PC-3 (cell line): ENCODE data around the gene GNB3. TPM values are rescaled to one million over a fixed set of nuclear protein-coding genes. Genes with fewer than 3 reads are reported as not detected.

Source experiments
- ATAC-seq: fragments of 200-7000 bp; cut with Tn5 transposase; 2 replicates; pipeline ENCODE4 v1.9.1; 2020; ENCODE audit warnings: mild to moderate bottlenecking, moderate library complexity
- Bru-seq: library from RNA; stranded (reverse); fragments of 400-500 nt; gene quantifications from one replicate; lab custom pipeline; 2021; lab: Mats Ljungman, UMichigan
- BruChase-seq, 2 experiments: library from RNA; stranded (reverse); fragments of 400-500 nt; gene quantifications; one replicate each; lab custom pipeline; 2021; lab: Mats Ljungman, UMichigan
- BruUV-seq: library from RNA; stranded (reverse); fragments of 400-500 nt; replicated peaks from 2 replicates; lab custom pipeline; 2021; lab: Mats Ljungman, UMichigan
- CTCF ChIA-PET: fragments of 300-600 bp; sonication (Branson Sonifier 250); formaldehyde crosslinking; loops from one replicate; lab custom pipeline; 2022; ENCODE audit warnings: antibody characterized with exemption; lab: Charles Lee
- POLR2A ChIA-PET: fragments of 300-600 bp; sonication (Branson Sonifier 250); formaldehyde crosslinking; loops from one replicate; lab custom pipeline; 2022; ENCODE audit warnings: antibody characterized with exemption; ENCODE audit not compliant: unreplicated experiment; lab: Charles Lee
- DNase-seq: peaks from one replicate; pipeline ENCODE4 v3.0.0-alpha.2; 2015
- H2AFZ ChIP-seq: fragments of 300-600 bp; sonication (generic); 2 replicates; pipeline ENCODE4 v1.6.0; 2016; ENCODE audit warnings: antibody characterized with exemption, low read length
- H3F3A ChIP-seq: fragments of 300-600 bp; sonication (generic); one replicate; pipeline ENCODE4 v1.6.0; 2017; ENCODE audit warnings: antibody characterized with exemption, low read length, control low read depth, mild to moderate bottlenecking; ENCODE audit not compliant: unreplicated experiment
- H3K27ac ChIP-seq: fragments of 300-600 bp; sonication (generic); 2 replicates; pipeline ENCODE4 v1.5.1; 2016; ENCODE audit warnings: mild to moderate bottlenecking, low read length
- H3K27me3 ChIP-seq: fragments of 300-600 bp; sonication (generic); 2 replicates; pipeline ENCODE4 v1.6.1; 2016; ENCODE audit warnings: low read length, mixed read lengths
- H3K36me3 ChIP-seq: fragments of 300-600 bp; sonication (generic); 2 replicates; pipeline ENCODE4 v1.6.1; 2016; ENCODE audit warnings: low read depth, mixed run types, low read length, mixed read lengths
- H3K4me1 ChIP-seq: fragments of 300-600 bp; sonication (generic); 2 replicates; pipeline ENCODE4 v1.5.1; 2016; ENCODE audit warnings: low read length; ENCODE audit not compliant: insufficient read depth
- H3K4me2 ChIP-seq: fragments of 300-600 bp; sonication (generic); 2 replicates; pipeline ENCODE4 v1.6.0; 2016; ENCODE audit warnings: low read length
- H3K4me3 ChIP-seq: fragments of 300-600 bp; sonication (generic); 2 replicates; pipeline ENCODE4 v1.5.1; 2016; ENCODE audit warnings: mild to moderate bottlenecking, low read length, mixed read lengths
- H3K79me2 ChIP-seq: fragments of 300-600 bp; sonication (generic); 2 replicates; pipeline ENCODE4 v1.6.1; 2017; ENCODE audit warnings: low read length, mixed read lengths
- H3K9ac ChIP-seq: fragments of 300-600 bp; sonication (generic); 2 replicates; pipeline ENCODE4 v1.6.0; 2016; ENCODE audit warnings: mild to moderate bottlenecking, low read length
- H3K9me2 ChIP-seq: fragments of 300-600 bp; sonication (generic); replicated peaks from 2 replicates; pipeline ENCODE4 v1.6.1; 2016; ENCODE audit warnings: mixed run types, low read length, mixed read lengths
- H3K9me3 ChIP-seq: fragments of 300-600 bp; sonication (generic); 2 replicates; pipeline ENCODE4 v1.6.1; 2016; ENCODE audit warnings: low read length, mixed read lengths
- H4K20me1 ChIP-seq: fragments of 300-600 bp; sonication (generic); 2 replicates; pipeline ENCODE4 v1.6.1; 2016; ENCODE audit warnings: low read length, mixed read lengths
- EZH2 ChIP-seq: fragments of 300-600 bp; sonication (generic); IDR thresholded peaks from one replicate; pipeline ENCODE4 v1.6.1; 2017; ENCODE audit warnings: antibody characterized with exemption, mild to moderate bottlenecking, low read length; ENCODE audit not compliant: unreplicated experiment
- EZH2phosphoT487 ChIP-seq: fragments of 300-600 bp; sonication (generic); IDR thresholded peaks from 2 replicates; pipeline ENCODE4 v1.6.1; 2018; ENCODE audit warnings: mild to moderate bottlenecking, antibody characterized with exemption, low read length, borderline replicate concordance
- intact Hi-C: fragments of 100-400 bp; cut with micrococcal nuclease; formaldehyde crosslinking; loops from 2 replicates; pipeline ENCODE4 v1.9.0; 2023
- long read RNA-seq: library from polyadenylated mRNA; unstranded; transcript quantifications from one replicate; pipeline ENCODE4 v2.0.0, GENCODE V29; 2021; ENCODE audit not compliant: unreplicated experiment
- total RNA-seq: library from RNA; depleted of rRNA; stranded (reverse); fragments of >200 nt; gene quantifications from 2 replicates; pipeline ENCODE4 v1.2.3, GENCODE V29; 2014; rRNA removed
- TF ChIP-seq, protein P1 (sequence below): fragments of 300-600 bp; sonication (generic); conservative IDR thresholded peaks from 2 replicates; pipeline ENCODE4 v1.5.1; 2017; ENCODE audit warnings: antibody characterized with exemption, low read depth, mild to moderate bottlenecking, low read length

The GNB3 gene
- 1.8 TPM in 1 of 2 replicates, not detected in the other for total RNA-seq
- Bru-seq, nascent RNA: percentile 24 among the genes with signal in this experiment
- percentile 35 among the genes with signal in this experiment for BruChase-seq, experiment 1, labeled RNA remaining after a 6-hour chase
- BruChase-seq, experiment 2, labeled RNA remaining after a 2-hour chase: percentile 33 among the genes with signal in this experiment
- long read RNA-seq: 0 reads

DNA sequence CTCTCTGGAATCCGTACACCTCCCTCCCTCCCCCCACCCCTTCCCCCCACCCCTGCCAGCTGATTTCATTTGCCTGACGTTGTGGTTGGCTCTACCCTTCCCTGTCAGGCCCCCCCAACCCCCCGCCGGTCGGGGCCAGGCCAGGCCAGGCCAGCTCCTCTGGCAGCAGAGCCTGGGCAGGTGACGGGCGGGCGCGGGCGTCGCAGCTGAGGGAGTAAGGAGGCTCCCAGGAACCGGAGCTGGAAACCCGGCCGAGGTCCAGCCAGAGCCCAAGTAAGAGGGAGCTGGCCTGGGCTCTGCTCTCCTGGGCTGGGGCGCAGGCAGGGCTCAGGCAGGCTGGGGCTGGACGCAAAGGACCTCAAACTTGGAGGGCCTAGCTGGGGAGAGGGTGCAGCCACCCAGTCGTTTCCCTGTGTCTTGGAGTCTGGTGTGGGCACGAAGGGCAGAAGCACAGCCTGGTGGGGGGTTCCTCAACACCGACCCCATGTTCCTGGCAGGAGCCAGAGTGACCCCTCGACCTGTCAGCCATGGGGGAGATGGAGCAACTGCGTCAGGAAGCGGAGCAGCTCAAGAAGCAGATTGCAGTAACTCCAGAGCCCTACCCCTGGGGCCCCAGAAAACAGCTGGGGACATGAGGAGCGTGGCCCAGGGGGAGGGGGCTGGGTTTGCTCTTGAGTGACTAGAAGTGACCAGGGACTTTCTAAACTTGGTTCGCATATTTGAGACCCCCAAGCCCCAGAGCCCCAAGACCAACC, at the start of gene GNB3:
GNB3 (plus strand) TSS at position 165 of the 755 bp plus-strand sequence; CDS start at position 528, 363 bp downstream.
- ATAC-seq (no peak), DNase-seq (no peak)
- Histone ChIP-seq H3K79me2 (no peaks in the 10 kb centered on the region), H3K4me1 (no peaks in the 10 kb centered on the region), H3K4me3 (no peak within 1 kb of the TSS), H3K9me2 (no peaks in the 10 kb centered on the region), H3K27me3 (no peaks in the 10 kb centered on the region), H2AFZ (no peak within 1 kb of the TSS), H3F3A (no peaks in the 10 kb centered on the region), H4K20me1 (no peaks in the 10 kb centered on the region), H3K27ac (no peak within 1 kb of the TSS), H3K36me3 (no peaks in the 10 kb centered on the region), H3K9me3 (no peaks in the 10 kb centered on the region), H3K4me2 (no peak within 1 kb of the TSS), H3K9ac (no peak within 1 kb of the TSS)
- intact Hi-C loops: no loop called here
- TF ChIP-seq EZH2 (no peak), EZH2phosphoT487 (no peak)
- TF ChIP-seq, protein P1, sequence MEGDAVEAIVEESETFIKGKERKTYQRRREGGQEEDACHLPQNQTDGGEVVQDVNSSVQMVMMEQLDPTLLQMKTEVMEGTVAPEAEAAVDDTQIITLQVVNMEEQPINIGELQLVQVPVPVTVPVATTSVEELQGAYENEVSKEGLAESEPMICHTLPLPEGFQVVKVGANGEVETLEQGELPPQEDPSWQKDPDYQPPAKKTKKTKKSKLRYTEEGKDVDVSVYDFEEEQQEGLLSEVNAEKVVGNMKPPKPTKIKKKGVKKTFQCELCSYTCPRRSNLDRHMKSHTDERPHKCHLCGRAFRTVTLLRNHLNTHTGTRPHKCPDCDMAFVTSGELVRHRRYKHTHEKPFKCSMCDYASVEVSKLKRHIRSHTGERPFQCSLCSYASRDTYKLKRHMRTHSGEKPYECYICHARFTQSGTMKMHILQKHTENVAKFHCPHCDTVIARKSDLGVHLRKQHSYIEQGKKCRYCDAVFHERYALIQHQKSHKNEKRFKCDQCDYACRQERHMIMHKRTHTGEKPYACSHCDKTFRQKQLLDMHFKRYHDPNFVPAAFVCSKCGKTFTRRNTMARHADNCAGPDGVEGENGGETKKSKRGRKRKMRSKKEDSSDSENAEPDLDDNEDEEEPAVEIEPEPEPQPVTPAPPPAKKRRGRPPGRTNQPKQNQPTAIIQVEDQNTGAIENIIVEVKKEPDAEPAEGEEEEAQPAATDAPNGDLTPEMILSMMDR: no peak
- POLR2A ChIA-PET: no interaction called here
- BruUV-seq: no TSS peak
- CTCF ChIA-PET: no interaction called here

DNA sequence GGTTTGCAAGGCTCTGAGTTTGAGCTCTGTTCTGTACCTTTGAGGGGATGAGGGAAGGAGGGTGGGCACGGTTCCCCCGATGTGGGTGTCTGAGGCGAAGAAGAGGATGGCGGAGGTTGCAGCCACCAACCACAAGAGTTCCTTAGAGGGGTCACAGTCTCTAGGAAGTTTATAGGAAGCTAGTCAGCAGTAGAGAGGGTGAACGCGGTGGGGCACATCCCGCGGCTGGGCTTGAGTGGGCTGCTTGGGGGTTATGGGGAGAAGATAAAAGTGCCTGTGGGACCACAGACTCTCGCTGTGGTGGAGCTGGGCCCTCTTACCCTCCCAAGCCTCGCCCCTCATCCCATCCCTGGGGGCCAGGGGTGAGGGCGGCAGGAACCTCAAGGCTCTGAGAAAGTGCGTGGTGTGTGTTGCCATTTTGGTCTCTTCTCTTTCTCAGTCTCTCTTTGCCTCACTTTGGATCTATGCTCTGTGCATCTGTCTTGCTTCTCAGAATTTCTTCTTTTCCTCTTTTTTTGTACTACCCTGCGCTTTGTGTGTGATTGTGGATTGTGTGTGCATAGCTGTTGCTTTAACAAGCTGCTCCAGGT, 48.7 kb upstream of the GNB3 start:
- no peak for ATAC-seq
- no peak overlapping the region for H3K9ac ChIP-seq
- no peaks in the 10 kb centered on the region for H3K79me2 ChIP-seq
- no peak overlapping the region for H3K4me3 ChIP-seq
- no peak overlapping the region for H3K4me2 ChIP-seq
- ChIA-PET POLR2A (no interaction called here), CTCF (no interaction called here)
- no peak for TF ChIP-seq EZH2phosphoT487
- TF ChIP-seq EZH2: no peak
- TF ChIP-seq, protein P1: no peak
- no TSS peak for BruUV-seq
- H3K9me2 ChIP-seq: no peaks in the 10 kb centered on the region
- H2AFZ ChIP-seq: 0 out of 2 replicates have a peak overlapping the region, but pooled peaks have one; percentile 34
- H3F3A ChIP-seq: no peaks in the 10 kb centered on the region
- H3K4me1 ChIP-seq: no peaks in the 10 kb centered on the region
- H3K36me3 ChIP-seq: no peaks in the 10 kb centered on the region
- DNase-seq: no peak
- no peaks in the 10 kb centered on the region for H3K27me3 ChIP-seq
- intact Hi-C loops: no loop called here
- H3K9me3 ChIP-seq: no peaks in the 10 kb centered on the region
- no peak overlapping the region for H3K27ac ChIP-seq
- H4K20me1 ChIP-seq: no peaks in the 10 kb centered on the region
